ENCODE results near the gene FBXW8. TPM values are rescaled to one million over a fixed set of nuclear protein-coding genes. Genes with fewer than 3 reads are reported as not detected.

Gene FBXW8
- total RNA-seq, 1 experiment from 2014 or later = 15.3 TPM

DNA sequence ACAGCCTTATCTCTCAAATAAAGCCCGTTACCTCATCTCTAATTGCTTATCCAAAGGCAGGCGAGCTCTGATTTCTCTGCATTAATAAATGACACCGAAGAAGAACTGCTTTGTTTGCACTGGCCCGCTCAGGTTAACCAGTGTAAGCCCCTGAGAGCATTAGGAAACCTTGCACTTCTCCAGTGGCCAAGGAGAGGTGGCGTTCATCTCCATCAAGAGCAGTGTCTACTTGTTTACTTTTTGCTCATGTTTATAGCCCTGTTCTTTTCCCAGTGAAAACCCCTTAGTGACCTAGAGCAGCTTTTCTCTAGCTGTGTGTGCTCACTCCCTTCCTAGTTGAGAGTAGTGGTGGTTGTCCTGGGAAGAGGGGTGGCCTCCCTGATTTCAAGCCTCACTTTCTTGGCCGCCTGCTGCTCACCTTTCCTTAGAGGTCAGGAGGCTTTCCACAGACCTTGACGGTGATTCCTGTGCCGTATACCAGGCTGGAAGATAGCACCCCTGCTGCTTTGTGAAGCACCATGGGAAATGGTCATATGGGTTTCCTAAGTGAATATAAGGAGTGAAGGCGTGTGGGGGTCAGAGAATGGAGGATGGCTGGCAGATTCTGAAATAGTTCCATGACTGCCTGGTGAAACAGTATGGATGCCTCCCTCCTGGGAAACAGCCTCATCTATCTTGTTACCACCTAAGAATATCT, 16.6 kb downstream of the FBXW8 start:
- Histone ChIP-seq H3K9me3 (ENCODE audit: control insufficient read depth, low read depth, low read length) (no peaks in the 10 kb centered on the region), H2AFZ (ENCODE audit: low read length) (no peak overlapping the region), H3K14ac (ENCODE audit: insufficient read depth, low read length) (no peak overlapping the region), H3K9ac (ENCODE audit: extremely low read depth, insufficient read length, low read length) (no peak overlapping the region), H4K5ac (ENCODE audit: insufficient read length, low read depth, low read length) (no peak overlapping the region), H4K20me1 (ENCODE audit: control insufficient read depth, insufficient read depth, insufficient read length) (no peaks in the 10 kb centered on the region), H2BK12ac (ENCODE audit: insufficient read length, low read depth, low read length) (no peak overlapping the region), H3K23ac (ENCODE audit: insufficient read length, low read depth, low read length) (no peak overlapping the region), H3K23me2 (ENCODE audit: insufficient read length, low read depth, low read length, poor library complexity, severe bottlenecking) (no peaks in the 10 kb centered on the region), H2AK5ac (ENCODE audit: insufficient read length, low read length) (no peak overlapping the region), H3K4me2 (ENCODE audit: insufficient read depth, insufficient read length, low read length) (no peak overlapping the region), H3K79me1 (ENCODE audit: insufficient read depth, low read depth, low read length, poor library complexity, severe bottlenecking) (no peaks in the 10 kb centered on the region), H3K4ac (ENCODE audit: low read depth, low read length) (no peak overlapping the region), H3K27me3 (ENCODE audit: insufficient read depth, low read length) (no peaks in the 10 kb centered on the region), H3K4me1 (ENCODE audit: insufficient read depth, low read length) (no peaks in the 10 kb centered on the region), H4K8ac (replicated peaks; ENCODE audit: insufficient read length, low read depth, low read length) (no peak overlapping the region), H2BK120ac (ENCODE audit: low read depth, low read length, poor library complexity, severe bottlenecking) (no peak overlapping the region), H3T11ph (ENCODE audit: low read length) (no peak overlapping the region), H2BK15ac (ENCODE audit: low read depth, low read length) (no peak overlapping the region), H3K56ac (ENCODE audit: insufficient read length, low read depth, low read length) (no peak overlapping the region), H2BK20ac (ENCODE audit: low read depth, low read length, poor library complexity, severe bottlenecking) (no peak overlapping the region), H3K18ac (ENCODE audit: insufficient read length, low read depth, low read length) (no peak overlapping the region), H4K91ac (ENCODE audit: insufficient read length, low read depth, low read length) (peak overlapping the region; percentile 62), H2BK5ac (ENCODE audit: insufficient read length, low read length) (no peak overlapping the region), H3K27ac (ENCODE audit: insufficient read length, low read depth, low read length) (no peak overlapping the region), H3K79me2 (ENCODE audit: insufficient read depth, low read length) (no peaks in the 10 kb centered on the region)
- TF ChIP-seq, protein P1, sequence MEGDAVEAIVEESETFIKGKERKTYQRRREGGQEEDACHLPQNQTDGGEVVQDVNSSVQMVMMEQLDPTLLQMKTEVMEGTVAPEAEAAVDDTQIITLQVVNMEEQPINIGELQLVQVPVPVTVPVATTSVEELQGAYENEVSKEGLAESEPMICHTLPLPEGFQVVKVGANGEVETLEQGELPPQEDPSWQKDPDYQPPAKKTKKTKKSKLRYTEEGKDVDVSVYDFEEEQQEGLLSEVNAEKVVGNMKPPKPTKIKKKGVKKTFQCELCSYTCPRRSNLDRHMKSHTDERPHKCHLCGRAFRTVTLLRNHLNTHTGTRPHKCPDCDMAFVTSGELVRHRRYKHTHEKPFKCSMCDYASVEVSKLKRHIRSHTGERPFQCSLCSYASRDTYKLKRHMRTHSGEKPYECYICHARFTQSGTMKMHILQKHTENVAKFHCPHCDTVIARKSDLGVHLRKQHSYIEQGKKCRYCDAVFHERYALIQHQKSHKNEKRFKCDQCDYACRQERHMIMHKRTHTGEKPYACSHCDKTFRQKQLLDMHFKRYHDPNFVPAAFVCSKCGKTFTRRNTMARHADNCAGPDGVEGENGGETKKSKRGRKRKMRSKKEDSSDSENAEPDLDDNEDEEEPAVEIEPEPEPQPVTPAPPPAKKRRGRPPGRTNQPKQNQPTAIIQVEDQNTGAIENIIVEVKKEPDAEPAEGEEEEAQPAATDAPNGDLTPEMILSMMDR (conservative IDR thresholded peaks at IDR 0.05) = no peak
- peaks cover 6 to 20% (median 17%) of the 10 kb centered on the region in 3 experiments; a peak in 6 of 7 replicates for H3K36me3 Mint-ChIP-seq (ENCODE audit: insufficient read depth in 1 of 3, low read depth in 3 of 3)
- H3K27me3 Mint-ChIP-seq (ENCODE audit: low read depth) = no peaks in the 10 kb centered on the region
- no peak for DNase-seq
- peaks cover 7 to 9% of the 10 kb centered on the region in 2 experiments for H3K4me1 Mint-ChIP-seq
- WGBS (ENCODE audit: extremely low coverage, insufficient read length, low lambda C conversion rate) = no CpG with 5 or more reads among the region's 9 CpGs
- H3K4me3 Mint-ChIP-seq = no peak overlapping the region
- peak overlapping the region in 2 of 3 experiments; percentile 21 to 68; a peak in 2 of 7 replicates for H3K27ac Mint-ChIP-seq
- H3K9me3 Mint-ChIP-seq = no peaks in the 10 kb centered on the region
